ENCODE data around the gene BGLAP.

DNA sequence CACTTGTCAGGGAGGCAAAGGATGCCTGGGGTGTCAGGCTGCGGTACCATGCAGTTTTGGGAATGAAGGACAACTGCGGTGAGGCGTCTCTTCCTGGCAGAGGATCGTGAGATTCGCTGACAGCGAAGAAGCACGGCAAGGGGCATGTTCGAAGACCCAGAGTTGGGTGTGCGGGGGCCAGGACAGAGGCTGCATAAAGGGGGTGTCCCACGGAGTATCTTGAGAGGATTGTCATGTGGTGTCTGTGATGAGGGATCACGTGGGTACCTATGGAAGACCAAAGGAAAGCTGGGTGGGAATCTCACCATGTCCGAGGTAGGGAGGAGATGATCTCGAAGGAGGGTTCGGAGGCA is 47.7 kb upstream of the BGLAP start:
- no peak for TF ChIP-seq POLR2A (IDR thresholded peaks at IDR 0.05)
- TF ChIP-seq CTCF (IDR thresholded peaks at IDR 0.05) = no peak
